ENCODE data around the gene PRKCH.

- TF ChIP-seq, protein P1, sequence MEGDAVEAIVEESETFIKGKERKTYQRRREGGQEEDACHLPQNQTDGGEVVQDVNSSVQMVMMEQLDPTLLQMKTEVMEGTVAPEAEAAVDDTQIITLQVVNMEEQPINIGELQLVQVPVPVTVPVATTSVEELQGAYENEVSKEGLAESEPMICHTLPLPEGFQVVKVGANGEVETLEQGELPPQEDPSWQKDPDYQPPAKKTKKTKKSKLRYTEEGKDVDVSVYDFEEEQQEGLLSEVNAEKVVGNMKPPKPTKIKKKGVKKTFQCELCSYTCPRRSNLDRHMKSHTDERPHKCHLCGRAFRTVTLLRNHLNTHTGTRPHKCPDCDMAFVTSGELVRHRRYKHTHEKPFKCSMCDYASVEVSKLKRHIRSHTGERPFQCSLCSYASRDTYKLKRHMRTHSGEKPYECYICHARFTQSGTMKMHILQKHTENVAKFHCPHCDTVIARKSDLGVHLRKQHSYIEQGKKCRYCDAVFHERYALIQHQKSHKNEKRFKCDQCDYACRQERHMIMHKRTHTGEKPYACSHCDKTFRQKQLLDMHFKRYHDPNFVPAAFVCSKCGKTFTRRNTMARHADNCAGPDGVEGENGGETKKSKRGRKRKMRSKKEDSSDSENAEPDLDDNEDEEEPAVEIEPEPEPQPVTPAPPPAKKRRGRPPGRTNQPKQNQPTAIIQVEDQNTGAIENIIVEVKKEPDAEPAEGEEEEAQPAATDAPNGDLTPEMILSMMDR (IDR thresholded peaks at IDR 0.05; ENCODE audit: poor library complexity, severe bottlenecking): no peak
- no peak for TF ChIP-seq RAD21 (conservative IDR thresholded peaks at IDR 0.05)
These were observed 37.4 kb upstream of the PRKCH start for GRCh38 chr14:61284001-61284400.
